ENCODE data around the gene KLF15. TPM values are rescaled to one million over a fixed set of nuclear protein-coding genes. Genes with fewer than 3 reads are reported as not detected.

Gene KLF15
- total RNA-seq, 3 donors from 2014 or later (not counting 1 experiment from before 2014, with no cell fraction given) = 0.23 to 0.38 (median 0.36) TPM

DNA sequence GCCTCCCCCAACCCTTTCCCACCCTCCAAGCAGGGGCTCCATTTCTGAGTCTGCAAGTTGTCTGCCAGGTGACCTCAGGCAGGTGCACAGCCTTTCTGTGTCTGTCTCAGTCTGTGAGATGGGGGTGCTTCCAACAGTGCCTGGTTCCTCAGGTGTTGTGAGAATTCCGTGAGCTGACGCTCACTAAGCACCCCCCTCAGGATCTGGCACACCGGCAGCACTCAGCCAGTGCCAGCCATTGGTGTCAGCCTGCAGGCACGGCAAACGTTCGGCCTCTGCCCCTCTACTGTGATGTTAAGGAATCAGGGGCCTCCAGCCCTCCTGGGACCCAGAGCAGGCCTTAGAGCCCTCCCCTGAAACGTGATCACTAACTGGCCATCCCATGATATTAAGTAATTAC is 2.4 kb downstream of the KLF15 start:
- H3K27me3 ChIP-seq (ENCODE audit: control insufficient read depth, insufficient read depth, low read length) = peaks cover 24% of the 10 kb centered on the region

GRCh38 chr3:126353694-126354321 is 3.4 kb downstream of the KLF15 start:
- H3K4me3 Mint-ChIP-seq = no peak overlapping the region
- no peak overlapping the region for H3K27ac Mint-ChIP-seq
- no peak for TF ChIP-seq CTCF (IDR thresholded peaks at IDR 0.05)
- 92% methylated on average over 8 of the region's 8 CpGs for WGBS (ENCODE audit: insufficient coverage)
- peaks cover 21 to 24% of the 10 kb centered on the region in 2 donors for H3K27me3 Mint-ChIP-seq (ENCODE audit: low read depth in 2 of 2)
- no peak for DNase-seq
- no peaks in the 10 kb centered on the region for H3K9me3 Mint-ChIP-seq
- Histone ChIP-seq H3K27ac (ENCODE audit: low read length) (no peak overlapping the region), H3K36me3 (ENCODE audit: control insufficient read depth, insufficient read depth, low read length) (no peaks in the 10 kb centered on the region), H3K27me3 (ENCODE audit: control insufficient read depth, insufficient read depth, low read length) (peaks cover 22% of the 10 kb centered on the region), H3K9me3 (ENCODE audit: control insufficient read depth, insufficient read depth, low read length) (no peaks in the 10 kb centered on the region), H3K4me1 (ENCODE audit: control insufficient read depth, insufficient read depth, low read length) (peaks cover 24% of the 10 kb centered on the region), H3K4me3 (ENCODE audit: low read length) (no peak overlapping the region)
- H3K4me1 Mint-ChIP-seq = peaks cover 18 to 25% of the 10 kb centered on the region in 2 donors
- H3K36me3 Mint-ChIP-seq = no peaks in the 10 kb centered on the region
- intact Hi-C loops (cut with micrococcal nuclease) = no loop called here
- ATAC-seq = no peak

More for the DNA sequence above, 2.4 kb downstream of the KLF15 start:
- Mint-ChIP-seq H3K27me3 (ENCODE audit: low read depth in 2 of 2) (peaks cover 29 to 31% of the 10 kb centered on the region in 2 donors), H3K4me1 (peaks cover 18 to 25% of the 10 kb centered on the region in 2 donors), H3K36me3 (no peaks in the 10 kb centered on the region), H3K27ac (no peak overlapping the region), H3K4me3 (no peak overlapping the region), H3K9me3 (no peaks in the 10 kb centered on the region)
- intact Hi-C loops (cut with micrococcal nuclease) = no loop called here
- 87% methylated on average over 6 of the region's 7 CpGs for WGBS (ENCODE audit: insufficient coverage)
- no peak overlapping the region for H3K27ac ChIP-seq (ENCODE audit: low read length)
- ATAC-seq = no peak
- H3K4me3 ChIP-seq (ENCODE audit: low read length) = no peak overlapping the region
- DNase-seq = no peak
- H3K36me3 ChIP-seq (ENCODE audit: control insufficient read depth, insufficient read depth, low read length) = no peaks in the 10 kb centered on the region
- H3K9me3 ChIP-seq (ENCODE audit: control insufficient read depth, insufficient read depth, low read length) = no peaks in the 10 kb centered on the region
- H3K4me1 ChIP-seq (ENCODE audit: control insufficient read depth, insufficient read depth, low read length) = peaks cover 24% of the 10 kb centered on the region
- TF ChIP-seq CTCF (IDR thresholded peaks at IDR 0.05) = no peak

- Mint-ChIP-seq H3K36me3 (no peaks in the 10 kb centered on the region), H3K27ac (no peak overlapping the region), H3K4me3 (no peak overlapping the region), H3K4me1 (peaks cover 15 to 20% of the 10 kb centered on the region in 2 donors), H3K27me3 (ENCODE audit: low read depth in 2 of 2) (peaks cover 16% of the 10 kb centered on the region in 2 donors), H3K9me3 (no peaks in the 10 kb centered on the region)
- intact Hi-C loops (cut with micrococcal nuclease) = no loop called here
- DNase-seq (no peak), ATAC-seq (no peak)
- Histone ChIP-seq H3K27me3 (ENCODE audit: control insufficient read depth, insufficient read depth, low read length) (peaks cover 12% of the 10 kb centered on the region), H3K4me3 (ENCODE audit: low read length) (no peak overlapping the region), H3K36me3 (ENCODE audit: control insufficient read depth, insufficient read depth, low read length) (no peaks in the 10 kb centered on the region), H3K4me1 (ENCODE audit: control insufficient read depth, insufficient read depth, low read length) (peaks cover 18% of the 10 kb centered on the region), H3K9me3 (ENCODE audit: control insufficient read depth, insufficient read depth, low read length) (no peaks in the 10 kb centered on the region), H3K27ac (ENCODE audit: low read length) (no peak overlapping the region)
- no peak for TF ChIP-seq CTCF (IDR thresholded peaks at IDR 0.05)
- WGBS (ENCODE audit: insufficient coverage) = 91% methylated on average over 27 of the region's 27 CpGs
These were observed 4.4 kb downstream of the KLF15 start for GRCh38 chr3:126352476-126353454.
